Suprapubic skin (tissue), 2 donors: Measurements from ENCODE around the gene BTN3A1.

Experiments used
- EP300 ChIP-seq: sonication (generic); formaldehyde crosslinking; IDR thresholded peaks from one replicate; pipeline ENCODE4 v1.6.1; 2017; ENCODE audit warnings: antibody characterized with exemption
- POLR2A ChIP-seq, 2 donors: fragments of 450-650 bp; IDR thresholded peaks; one replicate each; pipeline ENCODE4 v1.6.1; 2017; ENCODE audit warnings: antibody characterized with exemption in 2 of 2, mild to moderate bottlenecking in 2 of 2, moderate library complexity in 2 of 2

GRCh38 chr6:26401389-26401986, 587 bp upstream of the BTN3A1 start:
- no peak for TF ChIP-seq POLR2A (IDR thresholded peaks at IDR 0.05)
- TF ChIP-seq EP300 = no peak
